Osteocyte (in vitro differentiated cells): ENCODE data around the gene PIWIL4. TPM values are rescaled to one million over a fixed set of nuclear protein-coding genes. Genes with fewer than 3 reads are reported as not detected.

ENCODE experiments used
- DNase-seq: peaks from one replicate; pipeline ENCODE4 v3.0.0; 2021; ENCODE audit warnings: mixed read lengths; ENCODE audit not compliant: unreplicated experiment; ENCODE audit errors: extremely low spot score
- H3K27ac Mint-ChIP-seq: one replicate; pipeline ENCODE4 v1.8.0; 2021; ENCODE audit warnings: mild to moderate bottlenecking, mixed read lengths; ENCODE audit not compliant: unreplicated experiment
- H3K27me3 Mint-ChIP-seq: one replicate; pipeline ENCODE4 v1.8.0; 2021; ENCODE audit warnings: mixed read lengths; ENCODE audit not compliant: unreplicated experiment
- H3K36me3 Mint-ChIP-seq: one replicate; pipeline ENCODE4 v1.8.0; 2021; ENCODE audit warnings: mixed read lengths; ENCODE audit not compliant: unreplicated experiment
- H3K4me1 Mint-ChIP-seq: one replicate; pipeline ENCODE4 v1.8.0; 2021; ENCODE audit warnings: mixed read lengths; ENCODE audit not compliant: unreplicated experiment
- H3K4me3 Mint-ChIP-seq: one replicate; pipeline ENCODE4 v1.8.0; 2021; ENCODE audit warnings: mild to moderate bottlenecking, moderate library complexity, mixed read lengths; ENCODE audit not compliant: unreplicated experiment
- H3K9me3 Mint-ChIP-seq: one replicate; pipeline ENCODE4 v1.8.0; 2021; ENCODE audit warnings: mixed read lengths; ENCODE audit not compliant: unreplicated experiment
- long read RNA-seq: library from polyadenylated mRNA; unstranded; transcript quantifications from one replicate; pipeline ENCODE4 v2.0.0, GENCODE V29; 2021
- total RNA-seq: library from RNA; stranded (reverse); gene quantifications from 2 replicates; pipeline ENCODE4 v1.2.1, GENCODE V29; 2021
- TF ChIP-seq, protein P1 (sequence below): fragments of 200-600 bp; sonication (generic); IDR thresholded peaks from 2 replicates; pipeline ENCODE4 v1.5.0; 2021; ENCODE audit warnings: antibody characterized with exemption, mild to moderate bottlenecking, moderate library complexity

The PIWIL4 gene
- total RNA-seq: 0.84 and 1.2 TPM in 2 replicates
- long read RNA-seq, partial matches to known transcripts: 1 of 2 reads
- long read RNA-seq, other reads (novel, unspliced or antisense): 1 of 2 reads

DNA sequence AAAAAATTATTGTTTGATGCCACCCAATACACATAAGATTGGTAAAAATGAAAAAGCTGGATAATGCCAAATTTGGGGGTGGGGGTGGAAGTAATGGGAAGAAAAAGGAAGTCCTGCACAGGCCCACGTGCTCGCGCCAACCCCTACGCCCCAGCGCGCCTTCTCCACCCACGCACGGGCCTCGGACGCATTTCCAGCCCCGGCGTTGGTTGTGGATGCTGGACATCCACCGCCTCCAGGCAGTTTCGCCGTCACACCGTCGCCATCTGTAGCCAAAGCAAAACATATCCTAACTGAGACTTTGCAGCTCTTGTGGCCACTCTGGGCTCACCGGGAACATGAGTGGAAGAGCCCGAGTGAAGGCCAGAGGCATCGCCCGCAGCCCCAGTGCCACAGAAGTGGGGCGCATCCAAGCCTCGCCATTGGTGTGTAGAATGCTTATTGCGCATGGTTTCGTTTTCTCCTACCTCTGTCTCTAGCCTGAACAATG is at the start of gene PIWIL4:
Gene PIWIL4, plus strand, starts transcription at position 188 of the 490 bp plus-strand sequence. Its CDS starts 151 bp downstream, at position 339.
- Mint-ChIP-seq H3K9me3 (no peaks in the 10 kb centered on the region), H3K4me1 (peaks cover 2% of the 10 kb centered on the region), H3K4me3 (no peak within 1 kb of the TSS), H3K36me3 (no peaks in the 10 kb centered on the region), H3K27me3 (no peaks in the 10 kb centered on the region), H3K27ac (no peak within 1 kb of the TSS)
- no peak for DNase-seq
- TF ChIP-seq, protein P1, sequence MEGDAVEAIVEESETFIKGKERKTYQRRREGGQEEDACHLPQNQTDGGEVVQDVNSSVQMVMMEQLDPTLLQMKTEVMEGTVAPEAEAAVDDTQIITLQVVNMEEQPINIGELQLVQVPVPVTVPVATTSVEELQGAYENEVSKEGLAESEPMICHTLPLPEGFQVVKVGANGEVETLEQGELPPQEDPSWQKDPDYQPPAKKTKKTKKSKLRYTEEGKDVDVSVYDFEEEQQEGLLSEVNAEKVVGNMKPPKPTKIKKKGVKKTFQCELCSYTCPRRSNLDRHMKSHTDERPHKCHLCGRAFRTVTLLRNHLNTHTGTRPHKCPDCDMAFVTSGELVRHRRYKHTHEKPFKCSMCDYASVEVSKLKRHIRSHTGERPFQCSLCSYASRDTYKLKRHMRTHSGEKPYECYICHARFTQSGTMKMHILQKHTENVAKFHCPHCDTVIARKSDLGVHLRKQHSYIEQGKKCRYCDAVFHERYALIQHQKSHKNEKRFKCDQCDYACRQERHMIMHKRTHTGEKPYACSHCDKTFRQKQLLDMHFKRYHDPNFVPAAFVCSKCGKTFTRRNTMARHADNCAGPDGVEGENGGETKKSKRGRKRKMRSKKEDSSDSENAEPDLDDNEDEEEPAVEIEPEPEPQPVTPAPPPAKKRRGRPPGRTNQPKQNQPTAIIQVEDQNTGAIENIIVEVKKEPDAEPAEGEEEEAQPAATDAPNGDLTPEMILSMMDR: no peak

DNA sequence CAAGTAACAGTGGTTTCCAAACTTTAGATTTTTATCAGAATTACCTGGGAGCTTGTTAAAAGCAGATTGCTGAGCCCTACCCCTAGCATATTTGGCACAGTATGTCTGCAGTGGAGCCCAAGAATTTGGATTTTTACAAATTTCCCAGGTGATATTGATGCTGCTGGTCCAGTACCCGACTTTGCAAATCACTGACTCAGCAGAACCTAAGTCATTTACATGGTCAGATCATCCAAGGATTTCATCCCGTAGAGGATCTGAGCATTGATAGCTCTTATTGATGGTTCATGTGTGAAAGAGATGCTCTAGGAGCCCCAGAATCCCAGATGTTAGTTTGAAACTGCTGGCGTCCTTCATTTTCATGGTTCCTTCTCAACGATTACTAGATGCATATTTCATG is 48.9 kb upstream of the PIWIL4 start:
- TF ChIP-seq, protein P1: no peak
- H3K4me3 Mint-ChIP-seq: no peak overlapping the region
- DNase-seq: no peak
- no peaks in the 10 kb centered on the region for H3K36me3 Mint-ChIP-seq
- no peak overlapping the region for H3K27ac Mint-ChIP-seq
- H3K4me1 Mint-ChIP-seq: no peaks in the 10 kb centered on the region
- H3K27me3 Mint-ChIP-seq: peaks cover 25% of the 10 kb centered on the region
- no peaks in the 10 kb centered on the region for H3K9me3 Mint-ChIP-seq

DNA sequence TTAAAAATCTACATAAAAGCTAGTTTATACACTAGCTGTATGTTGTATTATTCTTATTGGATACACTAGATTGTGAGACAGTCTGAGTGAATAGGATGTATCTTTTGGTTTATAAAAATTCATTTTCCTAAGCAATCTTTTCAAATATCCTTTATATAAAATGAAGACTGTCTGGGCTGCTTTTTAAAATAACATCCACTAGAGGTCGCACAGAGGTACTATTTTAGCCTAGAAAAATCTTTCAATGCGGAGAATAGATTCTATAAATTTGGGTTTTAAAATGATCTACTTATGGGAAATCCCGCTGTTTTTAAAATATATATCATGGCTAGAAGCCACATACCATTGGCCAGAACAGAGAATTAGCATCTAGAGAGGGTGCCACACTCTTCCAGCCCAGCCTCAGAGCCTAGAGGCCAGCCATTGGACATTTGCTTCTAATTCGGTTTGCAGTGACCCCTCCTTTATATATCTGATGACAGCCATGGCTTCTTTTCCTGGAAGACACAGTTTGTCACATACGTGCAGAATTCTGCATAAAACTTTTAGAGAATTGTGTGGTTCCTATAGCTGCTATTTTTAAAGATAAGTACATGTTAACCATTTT is 47.6 kb upstream of the PIWIL4 start:
- TF ChIP-seq, protein P1: peak; percentile 74
- H3K9me3 Mint-ChIP-seq: no peaks in the 10 kb centered on the region
- no peak for DNase-seq

DNA sequence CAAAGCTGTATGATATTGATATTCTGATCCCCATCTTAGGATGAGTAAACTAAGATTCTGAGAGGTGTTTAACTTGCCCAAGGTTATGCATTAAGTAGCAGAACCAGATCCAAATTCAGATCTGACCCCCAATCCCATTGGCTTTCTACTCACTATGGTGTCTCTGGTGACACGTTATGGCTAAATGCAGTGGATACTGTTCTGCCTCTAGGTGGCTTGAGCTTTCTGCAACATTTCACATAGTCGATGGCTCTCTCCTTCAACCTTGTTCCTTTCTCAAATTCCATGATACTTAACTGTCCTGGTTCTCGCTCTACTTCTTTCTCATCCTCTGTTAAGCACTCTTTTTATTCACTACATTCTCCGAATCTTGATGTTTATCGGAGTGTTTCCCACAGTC is 45.5 kb upstream of the PIWIL4 start:
- Mint-ChIP-seq H3K9me3 (no peaks in the 10 kb centered on the region), H3K27me3 (peaks cover 5% of the 10 kb centered on the region), H3K27ac (no peak overlapping the region), H3K4me1 (peaks cover 13% of the 10 kb centered on the region), H3K4me3 (no peak overlapping the region), H3K36me3 (no peaks in the 10 kb centered on the region)
- TF ChIP-seq, protein P1: peak; percentile 39
- no peak for DNase-seq

More for the DNA sequence above, 47.6 kb upstream of the PIWIL4 start:
- H3K4me1 Mint-ChIP-seq: no peaks in the 10 kb centered on the region
- no peak overlapping the region for H3K4me3 Mint-ChIP-seq
- no peak overlapping the region for H3K27ac Mint-ChIP-seq
- no peaks in the 10 kb centered on the region for H3K36me3 Mint-ChIP-seq
- peaks cover 25% of the 10 kb centered on the region for H3K27me3 Mint-ChIP-seq

DNA sequence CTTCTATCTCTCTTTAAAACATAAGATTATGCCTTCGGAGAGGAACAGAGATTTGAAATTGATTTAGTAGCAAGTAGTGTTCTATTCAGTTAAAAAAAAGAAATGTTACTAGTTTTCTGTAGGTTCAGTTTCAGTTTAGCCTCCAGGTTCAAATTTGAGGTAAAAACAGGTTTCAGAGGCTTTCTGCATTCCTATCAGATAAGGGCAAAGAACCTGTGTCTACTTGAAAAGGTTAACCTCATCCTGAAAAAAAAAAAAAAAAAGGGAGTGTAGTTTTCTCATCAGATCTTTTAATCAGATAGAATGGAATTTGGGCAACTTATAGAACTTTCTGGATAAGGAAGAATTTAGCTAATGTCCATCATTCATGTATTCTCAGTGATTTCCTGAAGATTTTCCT is 42.8 kb upstream of the PIWIL4 start:
- Mint-ChIP-seq H3K36me3 (no peaks in the 10 kb centered on the region), H3K4me3 (no peak overlapping the region), H3K9me3 (no peaks in the 10 kb centered on the region), H3K27me3 (no peaks in the 10 kb centered on the region), H3K4me1 (peaks cover 13% of the 10 kb centered on the region), H3K27ac (no peak overlapping the region)
- DNase-seq: no peak
- TF ChIP-seq, protein P1: no peak
